Uterus (tissue), 2 donors: ENCODE results near the gene KCNJ14.

Experiments
- POLR2A ChIP-seq, 2 donors: fragments of 450-650 bp; IDR thresholded peaks; one replicate each; pipeline ENCODE4 v1.6.1; 2016; ENCODE audit warnings: antibody characterized with exemption in 2 of 2, mild to moderate bottlenecking in 1 of 2, moderate library complexity in 1 of 2
- TF ChIP-seq, protein P1 (sequence below), 4 experiments: fragments of 200-600 bp in 2 of 4; fragments of 450-650 bp in 2 of 4; sonication (generic) in 2 of 4; IDR thresholded peaks; one replicate each; pipeline ENCODE4 v1.5.1; 2016 to 2019; ENCODE audit warnings: antibody characterized with exemption in 4 of 4, mild to moderate bottlenecking in 2 of 4, moderate library complexity in 1 of 4

DNA sequence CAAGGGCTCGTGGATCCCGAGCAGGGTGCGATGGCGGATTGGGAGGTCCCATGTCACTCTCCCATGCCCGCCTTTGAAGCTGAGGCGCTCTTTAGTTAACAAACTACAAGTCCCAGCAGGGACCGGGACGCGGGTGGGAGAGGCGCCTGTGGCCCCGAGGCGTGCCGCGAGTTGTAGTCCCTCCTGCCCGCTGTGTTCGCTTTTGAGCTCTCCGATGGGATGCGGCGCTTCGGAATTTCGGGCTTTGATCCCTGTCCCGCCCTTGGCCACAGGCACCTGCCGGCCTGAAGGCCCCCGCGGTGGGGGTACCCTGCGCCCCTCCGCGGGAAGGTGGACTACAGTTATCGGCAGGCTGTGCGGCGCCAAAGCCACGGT is 24.8 kb downstream of the KCNJ14 start:
- TF ChIP-seq, protein P1, sequence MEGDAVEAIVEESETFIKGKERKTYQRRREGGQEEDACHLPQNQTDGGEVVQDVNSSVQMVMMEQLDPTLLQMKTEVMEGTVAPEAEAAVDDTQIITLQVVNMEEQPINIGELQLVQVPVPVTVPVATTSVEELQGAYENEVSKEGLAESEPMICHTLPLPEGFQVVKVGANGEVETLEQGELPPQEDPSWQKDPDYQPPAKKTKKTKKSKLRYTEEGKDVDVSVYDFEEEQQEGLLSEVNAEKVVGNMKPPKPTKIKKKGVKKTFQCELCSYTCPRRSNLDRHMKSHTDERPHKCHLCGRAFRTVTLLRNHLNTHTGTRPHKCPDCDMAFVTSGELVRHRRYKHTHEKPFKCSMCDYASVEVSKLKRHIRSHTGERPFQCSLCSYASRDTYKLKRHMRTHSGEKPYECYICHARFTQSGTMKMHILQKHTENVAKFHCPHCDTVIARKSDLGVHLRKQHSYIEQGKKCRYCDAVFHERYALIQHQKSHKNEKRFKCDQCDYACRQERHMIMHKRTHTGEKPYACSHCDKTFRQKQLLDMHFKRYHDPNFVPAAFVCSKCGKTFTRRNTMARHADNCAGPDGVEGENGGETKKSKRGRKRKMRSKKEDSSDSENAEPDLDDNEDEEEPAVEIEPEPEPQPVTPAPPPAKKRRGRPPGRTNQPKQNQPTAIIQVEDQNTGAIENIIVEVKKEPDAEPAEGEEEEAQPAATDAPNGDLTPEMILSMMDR (IDR thresholded peaks at IDR 0.05) = no peak
- no peak for TF ChIP-seq POLR2A (IDR thresholded peaks at IDR 0.05)
